HG02870 (cell line): ENCODE data around the gene DENND1C.

Experiments
- ATAC-seq: cut with Tn5 transposase; IDR thresholded peaks from one replicate; pipeline ENCODE4 v1.9.1; 2021; ENCODE audit warnings: mild to moderate bottlenecking, moderate library complexity; ENCODE audit not compliant: unreplicated experiment

Gene DENND1C

GRCh38 chr19:6425732-6426620 lies 55.6 kb downstream of the DENND1C start:
- no peak for ATAC-seq

GRCh38 chr19:6424939-6425731 lies 56.5 kb downstream of the DENND1C start:
- peak; percentile 85 for ATAC-seq

GRCh38 chr19:6424195-6424938 lies 57.2 kb downstream of the DENND1C start, which contains the start of gene KHSRP:
Gene KHSRP (minus strand): TSS chr19:6424811. CDS start chr19:6424701, 110 bp downstream.
- no peak for ATAC-seq

- ATAC-seq = no peak
Measured at GRCh38 chr19:6423499-6424194, 57.9 kb downstream of the DENND1C start.

- no peak for ATAC-seq
Measured at GRCh38 chr19:6421075-6422014, 60.2 kb downstream of the DENND1C start.

- no peak for ATAC-seq
Measured at GRCh38 chr19:6418562-6418932, 63.0 kb downstream of the DENND1C start.

GRCh38 chr19:6417713-6418561 lies 63.6 kb downstream of the DENND1C start:
- no peak for ATAC-seq
